GM18873 (cell line): ENCODE data around the gene ROPN1L.
"Not testable (repeated sequence)": the region's sequence is repeated elsewhere in the genome, so short reads cannot be mapped to it uniquely, and the experiment has no call there.

Experiments
- ATAC-seq: cut with Tn5 transposase; IDR thresholded peaks from one replicate; pipeline ENCODE4 v1.9.1; 2021; ENCODE audit warnings: mild to moderate bottlenecking, moderate library complexity, moderate number of reproducible peaks; ENCODE audit not compliant: unreplicated experiment, low FRiP score

The ROPN1L gene

DNA sequence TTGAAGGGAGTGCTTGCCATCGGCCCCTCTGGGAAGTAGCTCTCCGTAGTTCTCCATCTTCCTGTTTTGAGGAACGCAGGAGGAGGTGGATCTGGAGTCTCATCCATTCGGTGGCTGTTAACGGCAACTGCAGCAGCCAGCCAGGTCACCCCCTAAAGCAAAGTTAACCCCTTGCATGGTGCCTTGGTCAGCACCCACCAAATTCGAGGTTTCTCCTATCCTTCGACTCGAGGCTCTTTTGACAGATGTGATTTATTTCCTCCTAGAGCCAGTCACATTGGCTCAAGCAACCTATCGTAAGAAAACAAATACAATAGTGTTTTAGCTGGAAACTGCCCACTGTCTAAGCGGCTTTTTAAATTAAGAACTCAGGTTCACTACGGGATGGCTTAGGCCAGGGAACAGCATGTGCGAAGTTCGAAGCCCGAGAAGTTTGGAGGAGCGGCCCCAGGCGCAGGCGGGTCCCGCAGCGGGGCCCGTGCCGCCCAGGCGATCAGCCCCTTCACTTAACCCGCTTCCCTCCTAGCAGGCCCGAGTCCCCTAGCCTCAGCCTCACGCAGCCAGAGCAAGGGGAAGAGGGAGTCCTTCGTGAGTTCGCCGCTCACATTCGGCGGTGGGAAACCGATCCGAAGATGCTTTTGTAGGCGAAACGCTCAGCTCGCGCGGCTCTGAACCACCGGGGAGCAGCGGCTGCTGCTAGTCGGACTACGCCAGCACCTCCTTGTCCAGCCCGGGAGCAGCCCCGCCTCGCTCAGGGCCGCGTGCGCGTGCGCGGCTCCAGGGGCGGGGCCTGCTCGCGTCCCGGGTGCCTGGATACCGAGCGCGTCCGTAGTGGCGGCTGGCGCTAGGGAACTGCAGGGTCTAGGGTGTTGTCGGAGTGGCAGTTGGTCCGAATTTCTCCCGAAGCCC is at the start of gene ROPN1L:
Gene ROPN1L, plus strand, starts transcription at position 797 of the 909 bp plus-strand sequence. CDS start 289 bp downstream, outside the sequence.
- peak; percentile 89 for ATAC-seq

DNA sequence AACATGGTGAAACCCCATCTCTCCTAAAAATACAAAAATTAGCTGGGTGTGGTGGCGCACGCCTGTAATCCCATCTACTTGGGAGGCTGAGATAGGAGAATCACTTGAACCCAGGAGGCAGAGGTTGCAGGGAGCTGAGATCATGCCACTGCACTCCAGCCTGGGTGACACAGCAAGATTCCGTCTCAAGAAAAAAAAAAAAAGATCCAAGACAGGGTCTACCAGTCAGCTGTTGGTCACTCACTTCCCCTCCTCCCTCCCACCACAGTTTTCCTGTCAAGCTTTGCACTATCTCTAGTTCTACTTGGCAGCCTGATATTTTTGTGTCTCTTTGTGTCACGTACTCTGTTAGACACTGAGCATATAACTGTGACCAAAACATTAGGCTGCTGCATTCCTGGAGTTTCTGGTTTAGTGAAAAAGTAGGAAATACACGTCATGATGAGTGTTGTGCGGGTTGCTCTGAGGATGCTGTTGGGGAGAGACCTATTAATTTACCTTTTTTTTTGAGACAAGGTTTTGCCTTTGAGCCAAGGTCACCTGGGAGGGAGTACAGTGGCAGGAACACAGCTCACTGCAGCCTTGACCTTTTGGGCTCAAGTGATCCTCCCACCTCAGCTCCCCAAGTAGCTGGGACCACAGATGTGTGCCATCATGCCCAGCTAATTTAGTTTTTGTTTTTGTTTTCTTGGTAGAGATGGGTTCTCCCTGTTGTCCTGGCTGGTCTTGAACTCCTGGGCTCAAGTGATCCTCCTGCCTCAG is 48.9 kb upstream of the ROPN1L start:
- not testable (repeated sequence) for ATAC-seq

DNA sequence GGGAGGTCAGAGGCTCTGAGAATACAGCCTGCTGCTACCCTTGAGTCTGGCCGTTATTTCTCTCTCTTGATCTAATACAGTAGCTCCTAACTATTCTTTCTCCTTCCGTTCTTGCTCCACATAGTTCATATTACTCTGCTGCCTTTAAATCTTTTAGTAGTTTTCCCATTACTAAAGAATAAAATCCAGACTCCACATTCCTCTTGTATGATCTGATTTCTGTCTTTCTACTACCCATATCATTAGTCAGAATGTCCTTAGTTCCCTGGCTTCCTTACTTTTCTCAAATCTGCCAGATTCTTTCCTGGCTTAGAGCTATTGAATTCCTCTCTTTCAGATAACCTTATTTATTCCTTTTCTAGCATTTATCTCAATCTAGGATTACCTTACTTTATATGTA is 48.2 kb upstream of the ROPN1L start:
- no peak for ATAC-seq

GRCh38 chr5:10396552-10396951 is 45.1 kb upstream of the ROPN1L start:
- no peak for ATAC-seq

DNA sequence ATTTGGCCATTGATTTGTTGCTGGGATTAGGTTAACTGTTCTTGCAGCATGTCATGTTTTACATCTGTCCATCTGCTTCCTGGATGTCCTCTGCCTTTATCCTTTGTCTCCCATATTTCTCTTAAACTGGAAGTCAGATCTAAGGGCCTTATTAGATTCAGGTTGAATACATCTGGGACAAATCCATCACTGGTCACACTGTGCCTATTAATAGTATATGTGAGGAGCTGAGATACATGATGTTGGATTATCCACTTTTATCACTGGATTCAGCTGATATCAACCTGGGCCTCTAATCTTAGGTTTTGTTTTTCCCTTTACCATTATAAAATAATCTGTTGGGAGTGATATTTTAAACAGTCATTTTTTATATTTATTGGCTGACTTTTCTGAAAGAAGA is 41.8 kb upstream of the ROPN1L start:
- no peak for ATAC-seq

DNA sequence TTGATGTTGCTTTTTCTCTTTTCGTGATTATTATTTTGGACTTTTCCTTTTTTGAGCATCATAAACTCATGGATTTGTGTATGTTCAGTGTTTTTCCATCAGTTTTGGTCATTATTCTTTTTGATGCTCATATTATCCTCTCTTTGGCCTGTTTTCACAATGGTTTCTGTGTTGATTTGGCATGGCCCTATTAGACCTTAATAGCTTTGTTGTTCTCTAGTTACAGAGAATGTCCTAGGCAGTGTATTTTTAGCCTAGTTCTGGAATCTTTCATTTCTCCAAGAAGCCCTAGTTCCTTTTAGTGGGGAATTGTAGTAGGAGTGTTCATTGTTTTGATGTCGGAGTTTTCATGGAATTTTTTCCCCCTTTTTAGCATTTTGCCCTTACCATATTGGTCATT is 41.3 kb upstream of the ROPN1L start:
- no peak for ATAC-seq

GRCh38 chr5:10400831-10401230 is 40.8 kb upstream of the ROPN1L start:
- ATAC-seq, result no peak

- peak; percentile 84 for ATAC-seq
Observed at GRCh38 chr5:10401498-10401897, 40.2 kb upstream of the ROPN1L start.

DNA sequence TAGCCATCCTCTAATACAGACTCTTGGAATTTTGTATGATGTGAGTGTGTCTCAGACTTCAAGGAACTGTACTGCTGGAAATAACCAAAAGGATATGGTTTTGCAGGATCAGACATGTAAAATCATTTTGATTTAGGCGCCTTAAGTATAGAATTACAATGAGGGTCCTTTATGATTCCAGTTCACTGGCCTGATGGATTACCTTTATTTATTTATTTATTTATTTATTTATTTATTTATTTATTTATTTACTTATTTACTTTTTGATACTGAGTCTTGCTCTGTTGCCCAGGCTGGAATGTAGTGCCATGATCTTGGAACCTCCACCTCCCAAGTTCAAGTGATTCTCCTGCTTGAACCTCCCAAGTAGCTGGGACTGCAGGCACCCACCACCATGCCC is 37.9 kb upstream of the ROPN1L start:
- no peak for ATAC-seq

- no peak for ATAC-seq
Observed at GRCh38 chr5:10406651-10407050, 35.0 kb upstream of the ROPN1L start.

- no peak for ATAC-seq
Observed at GRCh38 chr5:10409504-10409903, 32.2 kb upstream of the ROPN1L start.

DNA sequence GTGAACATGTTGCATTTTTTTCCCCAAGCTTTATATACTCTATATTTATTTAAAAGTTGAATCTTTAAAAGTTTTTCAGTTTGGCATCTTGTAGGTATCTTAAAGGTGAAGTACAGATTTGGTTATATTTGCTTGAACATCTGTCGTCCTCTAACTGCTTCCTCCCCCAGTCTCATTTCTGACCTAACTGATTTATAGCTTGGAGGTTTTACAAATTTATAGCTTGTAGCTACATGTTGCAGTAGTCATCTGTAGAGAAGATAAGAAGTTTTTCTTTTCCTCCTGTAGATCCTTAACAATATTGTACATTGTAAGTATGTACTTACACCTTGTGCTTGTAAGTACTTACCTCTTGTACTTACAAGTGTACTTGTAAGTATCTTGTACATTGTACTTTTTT is 31.0 kb upstream of the ROPN1L start:
- ATAC-seq, result no peak

DNA sequence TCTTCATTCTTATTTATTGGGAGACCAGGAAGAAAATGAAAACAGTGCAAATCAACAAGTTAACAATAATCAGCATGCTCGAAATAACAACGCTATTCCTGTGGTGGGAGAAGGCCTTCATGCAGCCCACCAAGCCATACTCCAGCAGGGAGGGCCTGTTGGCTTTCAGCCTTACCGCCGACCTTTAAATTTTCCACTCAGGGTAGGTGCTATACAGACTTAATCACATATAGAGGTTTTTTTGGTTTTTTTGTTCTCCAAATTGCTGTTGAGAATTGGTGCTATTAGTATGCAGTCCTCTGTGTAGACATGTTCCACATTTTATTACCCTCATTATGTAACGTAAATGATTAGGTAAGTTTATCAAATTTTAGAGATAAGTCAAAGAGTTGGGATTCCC is 30.3 kb upstream of the ROPN1L start:
- ATAC-seq, result no peak

- ATAC-seq, result no peak
Observed at GRCh38 chr5:10416868-10417267, 24.8 kb upstream of the ROPN1L start.

- peak; percentile 63 for ATAC-seq
Observed at GRCh38 chr5:10418654-10419345, 22.9 kb upstream of the ROPN1L start.

GRCh38 chr5:10420468-10420867 is 21.2 kb upstream of the ROPN1L start:
- ATAC-seq, result no peak

DNA sequence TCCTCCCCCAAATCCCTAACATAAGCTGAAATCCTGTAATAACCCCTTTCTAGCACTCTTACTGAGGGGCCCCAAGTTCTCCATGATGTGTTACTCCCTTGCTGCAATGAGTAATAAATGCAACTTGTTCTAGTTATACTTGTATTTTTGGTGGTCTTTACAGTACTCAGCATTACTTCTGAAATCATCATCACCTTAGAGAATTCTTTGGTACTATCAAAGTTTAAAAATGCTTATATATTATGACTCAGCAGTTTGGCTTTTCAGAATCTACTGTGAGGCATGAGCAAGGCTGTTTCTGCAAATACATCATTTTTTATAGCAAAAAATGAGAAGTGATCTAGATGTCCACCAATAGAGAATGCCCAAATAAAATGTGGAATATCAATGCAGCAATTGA is 20.7 kb upstream of the ROPN1L start:
- no peak for ATAC-seq

DNA sequence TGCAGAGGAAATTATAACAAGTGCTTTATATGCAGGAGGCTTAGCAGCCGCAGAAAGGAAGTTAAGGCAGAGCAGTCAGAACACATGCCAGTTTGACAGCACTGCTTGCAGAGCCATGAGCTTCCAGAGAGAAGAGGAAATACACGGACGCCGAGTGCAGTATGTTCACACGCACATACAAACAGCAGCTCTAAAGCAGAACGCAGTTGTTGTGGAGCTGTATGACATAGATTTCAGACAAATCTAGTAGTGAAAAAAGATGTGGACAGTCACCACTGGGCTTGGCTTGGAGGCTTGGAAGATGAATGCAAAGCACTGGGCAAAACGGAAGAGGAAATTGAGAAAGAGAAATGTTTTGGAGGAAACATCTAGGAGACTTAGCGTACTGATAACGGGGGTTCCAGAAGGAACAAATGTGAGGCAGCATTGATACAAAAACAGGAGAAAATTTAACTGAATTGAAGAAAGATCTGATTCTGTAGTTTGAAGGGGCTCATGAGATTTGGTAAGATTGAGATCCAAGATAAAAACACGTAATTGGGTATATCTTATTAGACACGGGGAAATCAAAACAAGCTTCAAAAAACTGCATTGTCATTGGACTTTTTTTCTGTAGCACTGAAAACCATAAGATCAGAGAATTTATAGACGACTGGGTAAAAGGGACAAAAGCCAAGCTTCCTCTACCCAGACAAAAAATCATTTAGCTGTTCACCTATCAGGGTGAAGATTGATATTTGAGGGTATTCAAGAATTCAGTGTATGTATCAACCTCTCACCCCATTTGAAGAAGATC is 19.6 kb upstream of the ROPN1L start:
- no peak for ATAC-seq

DNA sequence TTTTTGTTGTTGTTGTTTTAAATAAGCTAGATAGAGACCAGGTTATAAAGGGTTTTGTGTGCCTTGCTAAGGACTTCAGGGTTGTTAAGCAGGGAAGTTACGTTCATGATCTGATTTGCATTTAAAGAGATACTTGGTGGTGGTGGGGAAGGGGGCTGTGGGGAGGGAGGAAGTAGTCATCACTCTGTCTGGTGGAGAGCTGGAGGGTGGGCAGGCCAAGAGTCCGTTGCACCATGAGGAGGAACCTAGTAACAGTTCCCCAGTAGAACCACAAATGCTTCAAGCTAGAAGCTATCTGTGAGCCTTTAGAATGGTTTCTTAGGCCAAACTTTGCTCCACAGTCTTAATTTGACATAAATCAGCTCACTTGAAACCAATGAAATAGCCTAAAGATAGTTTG is 18.7 kb upstream of the ROPN1L start:
- no peak for ATAC-seq

DNA sequence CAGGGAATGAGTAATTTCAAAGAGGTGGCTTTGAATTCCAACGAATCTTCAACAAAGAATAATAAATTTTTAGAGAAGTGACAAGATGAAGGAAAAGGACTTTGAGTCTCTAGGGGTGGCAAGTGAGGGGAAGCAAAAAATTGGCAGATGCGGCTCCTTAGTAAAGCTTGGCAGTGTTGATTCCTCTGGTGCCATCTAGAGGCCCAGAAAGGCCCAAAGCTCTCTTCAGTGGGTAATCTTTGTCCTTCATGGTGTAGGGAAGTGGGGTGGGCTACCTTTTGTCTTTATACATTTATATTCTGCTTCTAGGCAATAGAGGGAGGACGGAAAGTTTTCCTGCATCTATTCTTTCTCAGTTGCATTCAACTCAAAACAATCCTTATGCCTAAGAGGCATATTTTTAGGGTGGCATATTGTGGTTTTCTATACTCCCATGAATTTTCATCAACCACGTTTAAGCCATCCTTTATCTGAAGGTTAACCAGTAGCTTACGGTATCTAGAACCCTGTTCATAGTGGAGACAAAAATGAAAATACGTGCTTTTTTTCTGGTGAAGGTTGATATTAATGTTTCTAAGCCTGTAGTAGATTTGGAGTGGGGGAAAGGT is 17.5 kb upstream of the ROPN1L start:
- ATAC-seq, result no peak
